ENCODE measurements around the gene F11R.
"Not testable (repeated sequence)": the region's sequence is repeated elsewhere in the genome, so short reads cannot be mapped to it uniquely, and the experiment has no call there.

GRCh38 chr1:161029466-161029865 is 8.5 kb upstream of the F11R start:
- not testable (repeated sequence) for TF ChIP-seq EZH2 (IDR thresholded peaks at IDR 0.05; ENCODE audit: insufficient read depth, poor library complexity, severe bottlenecking); EZH2phosphoT487 (IDR thresholded peaks at IDR 0.05; ENCODE audit: insufficient read depth, low read depth)
